Measurements from ENCODE around the gene CDHR5.

Gene CDHR5

DNA sequence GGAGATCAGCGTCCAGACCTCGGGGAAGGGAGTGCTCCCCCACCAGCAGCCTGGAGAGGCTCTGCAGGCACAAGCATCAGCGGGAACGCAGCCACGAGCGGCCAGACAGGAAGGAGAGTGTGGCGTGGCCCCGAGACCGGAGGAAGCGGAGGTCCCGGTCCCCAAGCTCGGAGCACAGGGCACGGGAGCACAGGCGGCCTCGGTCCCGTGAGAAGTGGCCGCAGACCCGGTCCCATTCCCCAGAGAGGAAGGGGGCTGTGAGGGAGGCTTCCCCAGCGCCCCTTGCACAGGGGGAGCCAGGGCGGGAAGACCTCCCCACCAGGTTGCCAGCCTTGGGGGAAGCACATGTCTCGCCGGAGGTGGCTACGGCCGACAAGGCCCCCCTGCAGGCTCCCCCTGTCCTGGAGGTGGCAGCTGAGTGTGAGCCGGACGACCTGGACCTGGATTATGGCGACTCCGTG lies 15.9 kb downstream of the CDHR5 start:
- DNase-seq: no peak

DNA sequence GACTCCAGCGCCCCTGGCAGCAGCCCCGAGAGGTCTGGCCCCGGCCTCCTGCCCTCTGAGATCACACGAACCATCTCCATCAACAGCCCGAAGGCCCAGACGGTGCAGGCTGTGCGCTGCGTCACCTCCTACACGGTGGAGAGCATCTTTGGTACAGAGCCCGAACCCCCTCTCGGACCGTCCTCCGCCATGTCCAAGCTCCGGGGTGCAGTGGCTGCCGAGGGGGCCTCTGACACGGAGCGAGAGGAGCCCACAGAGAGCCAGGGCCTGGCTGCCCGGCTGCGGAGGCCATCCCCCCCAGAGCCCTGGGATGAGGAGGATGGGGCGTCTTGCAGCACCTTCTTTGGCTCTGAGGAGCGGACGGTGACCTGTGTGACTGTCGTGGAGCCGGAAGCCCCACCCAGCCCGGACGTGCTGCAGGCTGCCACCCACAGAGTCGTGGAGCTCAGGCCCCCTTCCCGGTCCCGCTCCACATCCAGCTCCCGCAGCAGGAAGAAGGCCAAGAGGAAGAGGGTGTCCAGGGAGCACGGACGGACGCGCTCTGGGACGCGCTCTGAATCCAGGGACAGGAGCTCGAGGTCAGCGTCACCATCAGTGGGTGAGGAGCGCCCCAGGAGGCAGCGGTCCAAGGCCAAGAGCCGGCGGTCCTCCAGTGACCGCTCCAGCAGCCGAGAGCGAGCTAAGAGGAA lies 16.6 kb downstream of the CDHR5 start:
- DNase-seq: no peak

DNA sequence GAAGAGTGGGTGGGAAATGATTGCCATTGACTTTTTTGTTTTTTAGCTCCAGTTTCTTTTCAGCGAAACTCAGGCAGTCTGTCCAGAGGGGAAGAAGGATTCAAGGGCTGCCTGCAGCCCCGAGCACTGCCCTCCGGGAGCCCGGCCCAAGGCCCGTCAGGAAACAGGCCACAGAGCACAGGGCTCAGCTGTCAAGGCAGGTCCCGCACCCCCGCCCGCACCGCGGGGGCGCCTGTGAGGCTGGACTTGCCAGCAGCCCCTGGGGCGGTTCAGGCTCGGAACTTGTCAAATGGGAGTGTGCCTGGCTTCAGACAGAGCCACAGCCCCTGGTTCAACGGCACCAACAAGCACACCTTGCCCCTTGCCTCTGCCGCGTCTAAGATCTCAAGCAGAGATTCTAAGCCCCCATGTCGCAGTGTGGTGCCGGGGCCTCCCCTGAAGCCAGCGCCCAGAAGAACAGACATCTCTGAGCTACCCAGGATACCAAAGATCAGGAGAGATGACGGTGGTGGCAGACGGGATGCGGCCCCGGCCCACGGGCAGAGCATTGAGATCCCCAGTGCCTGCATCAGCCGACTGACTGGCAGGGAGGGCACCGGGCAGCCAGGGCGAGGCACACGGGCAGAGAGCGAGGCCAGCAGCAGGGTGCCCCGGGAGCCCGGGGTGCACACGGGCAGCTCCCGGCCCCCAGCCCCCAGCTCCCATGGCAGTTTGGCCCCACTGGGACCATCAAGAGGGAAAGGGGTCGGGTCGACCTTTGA lies 17.6 kb downstream of the CDHR5 start:
- no peak for DNase-seq

DNA sequence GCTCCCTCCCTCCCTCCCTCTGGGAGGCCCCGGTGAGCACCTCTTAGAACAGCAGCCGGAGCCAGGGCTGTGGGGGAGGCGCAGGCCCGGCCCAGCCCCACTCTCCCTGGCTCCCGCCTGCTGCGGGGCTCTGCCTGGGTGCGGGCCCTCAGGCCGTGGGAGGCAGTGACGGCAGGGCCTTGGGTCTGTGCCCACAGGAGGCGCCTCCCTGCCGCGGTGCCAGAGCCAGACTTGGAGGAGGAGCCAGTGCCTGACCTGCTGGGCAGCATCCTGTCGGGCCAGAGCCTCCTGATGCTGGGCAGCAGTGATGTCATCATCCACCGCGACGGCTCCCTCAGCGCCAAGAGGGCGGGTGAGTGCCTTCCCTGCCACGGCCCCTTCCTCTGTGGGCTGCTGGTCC lies 18.5 kb downstream of the CDHR5 start:
- no peak for DNase-seq

DNA sequence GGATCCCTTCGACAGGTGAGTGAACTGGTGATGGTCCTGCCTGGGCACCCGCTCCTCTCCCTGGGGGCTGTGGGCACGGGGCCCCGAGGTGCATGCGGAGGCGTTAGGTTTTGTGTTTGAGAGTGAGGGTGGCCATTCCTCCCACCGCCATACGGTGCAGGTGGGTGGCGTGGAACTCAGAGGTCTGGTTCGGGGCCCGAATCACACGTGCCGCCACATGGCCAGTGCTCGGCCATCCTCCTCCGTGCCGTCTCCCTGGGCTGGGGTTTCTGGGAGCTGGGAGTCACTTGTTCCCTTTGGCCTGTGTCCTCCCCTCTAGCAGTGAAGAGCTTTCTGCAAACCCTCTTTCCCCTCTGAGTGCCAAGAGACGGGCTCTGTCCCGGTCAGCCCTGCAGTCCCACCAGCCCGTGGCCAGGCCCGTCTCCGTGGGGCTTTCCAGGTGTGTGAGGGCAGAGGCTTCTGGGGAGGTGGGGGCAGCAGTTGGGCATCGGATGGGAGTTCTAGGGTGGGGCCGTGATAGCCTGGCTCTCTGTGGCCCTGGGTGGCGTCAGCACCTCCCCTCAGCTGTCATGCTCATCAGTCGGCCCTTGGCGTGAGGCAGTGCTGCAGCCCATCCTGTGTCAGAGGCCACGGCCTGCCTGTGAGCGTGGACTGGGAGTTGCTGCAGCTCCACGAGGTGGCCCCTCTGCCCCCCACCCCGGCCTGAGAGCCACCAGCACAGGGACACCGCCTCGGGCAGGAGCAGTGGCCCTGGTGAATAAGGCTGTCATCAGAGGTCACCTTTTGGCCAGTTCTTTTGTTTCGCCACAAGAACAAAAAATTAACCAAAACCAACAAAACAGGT lies 19.2 kb downstream of the CDHR5 start:
- DNase-seq: no peak

DNA sequence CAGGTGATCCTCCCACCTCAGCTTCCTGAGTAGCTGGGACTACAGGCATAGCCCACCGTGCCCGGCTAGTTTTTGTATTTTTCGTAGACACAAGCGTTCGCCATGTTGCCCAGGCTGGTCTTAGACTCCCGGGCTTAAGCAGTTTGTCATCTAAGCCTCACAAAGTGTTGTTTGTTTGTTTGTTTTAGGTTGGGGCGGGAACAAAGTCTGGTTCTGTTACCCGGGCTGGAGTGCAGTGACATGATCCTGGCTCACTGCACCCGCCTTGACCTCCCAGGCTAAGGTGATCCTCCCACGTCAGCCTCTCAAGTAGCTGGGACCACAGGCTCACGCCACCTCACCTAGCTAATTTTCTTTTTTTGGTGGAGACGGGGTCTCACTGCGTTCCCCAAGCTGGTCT lies 21.6 kb downstream of the CDHR5 start:
- DNase-seq: no peak

DNA sequence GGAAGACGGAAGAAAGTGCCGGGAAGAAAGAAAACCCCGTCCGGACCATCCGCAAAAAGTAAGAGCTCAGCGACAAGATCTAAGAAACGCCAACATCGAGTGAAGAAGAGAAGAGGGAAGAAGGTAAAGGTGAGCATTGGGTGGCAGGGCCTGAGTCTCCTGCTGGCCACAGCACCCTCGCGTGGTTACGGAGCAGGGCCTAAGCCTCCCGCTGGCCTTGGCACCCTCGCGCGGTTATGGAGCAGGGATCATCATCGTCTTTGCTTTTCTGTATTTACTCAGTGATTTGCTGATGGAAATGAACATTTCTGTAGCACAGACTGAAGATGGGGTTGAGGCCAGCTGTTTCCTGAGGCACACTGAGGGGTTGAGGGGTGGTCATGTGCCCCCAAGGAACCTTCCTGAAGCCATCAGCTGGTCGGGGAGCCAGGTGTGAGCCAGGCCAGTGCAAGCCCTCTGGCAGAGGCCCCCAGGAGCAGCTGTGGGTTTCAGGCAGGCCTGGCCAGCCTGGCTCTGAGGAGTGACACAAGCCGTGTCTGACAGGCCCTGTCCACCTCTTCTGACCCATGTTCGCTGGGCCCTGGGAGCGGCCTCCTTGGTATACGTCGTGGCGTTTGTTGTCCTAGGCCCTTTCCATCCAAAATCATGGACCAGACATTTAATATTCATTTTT lies 23.0 kb downstream of the CDHR5 start:
- DNase-seq: no peak

DNA sequence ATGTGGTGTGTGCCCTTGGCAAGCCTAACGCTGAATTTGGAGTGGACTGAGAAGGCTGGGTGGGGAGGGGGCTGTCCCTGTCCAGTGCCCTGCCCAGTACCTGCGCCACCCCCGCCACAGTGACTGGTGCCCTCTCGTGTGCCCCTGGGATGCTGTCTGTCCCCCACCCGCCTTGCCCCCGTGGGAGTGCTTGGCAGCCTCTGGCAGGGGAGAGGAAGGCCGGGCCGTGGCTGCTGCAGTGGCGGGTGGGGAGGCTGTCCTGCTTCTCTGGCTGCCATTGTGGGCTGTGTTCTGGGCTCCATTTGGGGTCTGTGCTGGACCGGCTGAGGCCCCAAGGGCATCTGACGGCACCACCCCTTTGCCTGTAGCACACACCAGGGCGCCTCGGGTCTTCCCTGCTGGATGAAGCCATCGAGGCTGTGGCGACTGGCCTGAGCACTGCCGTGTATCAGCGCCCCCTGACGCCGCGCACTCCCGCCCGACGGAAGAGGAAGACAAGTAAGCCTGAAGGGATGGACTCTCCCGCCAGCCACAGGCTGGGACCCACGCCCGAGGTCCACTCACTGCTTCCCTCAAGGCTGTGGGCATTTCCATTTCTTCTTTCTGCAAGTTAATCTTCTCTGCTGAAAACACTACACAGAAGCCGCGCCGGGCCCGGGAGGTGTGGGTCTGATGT lies 26.6 kb downstream of the CDHR5 start:
- no peak for DNase-seq

DNA sequence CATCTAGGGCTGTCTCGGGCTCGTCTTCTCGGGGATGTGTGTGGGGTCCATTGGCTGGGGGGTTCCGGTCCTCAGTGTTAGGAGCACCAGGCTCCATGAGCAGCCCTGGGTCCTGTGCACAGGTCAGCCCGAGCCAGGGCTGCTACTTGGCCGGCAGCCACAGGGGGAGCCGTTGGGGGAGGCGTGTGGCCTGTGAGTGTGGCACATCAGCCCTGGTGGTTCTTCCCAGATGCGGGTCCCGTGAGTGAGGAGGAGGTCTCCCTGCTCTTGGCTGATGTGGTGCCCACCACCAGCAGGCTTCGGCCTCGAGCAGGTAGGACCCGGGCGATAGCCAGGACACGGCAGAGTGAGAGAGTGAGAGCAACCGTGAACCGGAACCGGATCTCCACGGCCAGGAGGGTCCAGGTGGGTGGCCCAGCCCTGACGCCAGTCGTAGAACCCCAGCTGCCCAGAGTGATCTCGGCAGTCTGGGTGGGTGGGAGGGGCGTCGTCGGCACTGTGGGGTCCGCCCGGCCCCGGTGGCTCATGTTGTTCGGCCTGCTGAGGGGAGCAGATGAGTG lies 27.5 kb downstream of the CDHR5 start:
- DNase-seq: no peak

DNA sequence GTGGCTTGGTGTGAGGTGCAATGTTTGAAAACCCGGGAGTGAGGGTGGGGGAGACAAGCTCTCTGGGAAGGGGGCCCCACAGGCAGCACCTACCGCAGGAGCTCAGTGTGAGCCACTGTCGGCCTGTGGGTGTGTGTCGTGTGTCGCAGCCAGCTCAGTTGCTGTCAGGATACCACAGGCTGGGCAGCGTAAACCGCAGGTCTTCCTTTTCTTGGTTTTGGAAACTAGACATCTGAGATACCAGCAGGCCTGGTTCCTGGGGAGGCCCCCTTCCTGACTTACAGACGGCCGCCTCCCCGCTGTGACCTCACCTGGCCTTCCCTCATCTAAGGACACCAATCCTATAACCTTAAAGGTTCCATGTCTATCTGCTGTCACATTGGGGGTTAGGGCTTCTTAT lies 28.4 kb downstream of the CDHR5 start:
- DNase-seq: no peak

DNA sequence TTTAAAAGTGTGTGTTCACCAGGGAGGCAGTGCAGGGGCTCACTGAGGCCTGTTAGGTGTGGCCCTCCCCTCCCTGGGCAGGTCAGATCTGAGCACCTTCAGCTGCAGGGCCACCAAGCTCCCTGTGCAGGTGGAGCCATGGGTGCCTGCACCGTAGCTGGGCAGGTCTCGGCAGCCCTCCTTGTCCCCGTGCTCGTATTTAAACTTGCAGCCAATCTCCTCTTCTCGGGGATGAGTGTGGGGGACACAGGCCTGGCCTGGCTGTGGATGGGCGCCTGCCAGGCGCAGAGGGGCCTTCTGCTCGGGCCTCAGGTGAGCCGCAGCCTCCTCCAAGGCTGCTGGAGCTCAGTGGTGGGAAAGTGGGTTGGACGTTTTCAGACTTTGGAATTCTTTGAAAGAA lies 29.4 kb downstream of the CDHR5 start:
- DNase-seq: no peak

DNA sequence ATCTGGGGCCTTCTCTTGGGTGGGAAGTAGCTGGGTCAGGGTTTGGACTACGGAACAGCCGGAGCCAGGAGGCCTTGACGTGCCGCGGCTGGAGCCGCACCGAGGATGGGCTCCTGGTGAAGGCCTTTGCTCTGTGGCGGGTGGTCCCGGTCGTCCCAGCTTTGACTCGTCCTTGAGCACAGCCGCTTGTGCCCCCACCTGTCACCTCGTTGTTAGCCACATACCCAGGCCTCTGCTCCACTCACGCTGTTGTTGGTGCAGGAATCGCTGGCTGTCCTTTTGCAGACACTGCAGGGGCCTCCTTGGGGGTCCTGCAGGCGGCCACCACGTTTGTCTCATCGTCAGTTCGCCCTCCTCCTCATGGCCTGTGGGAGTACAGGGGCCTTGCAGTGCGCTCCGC lies 31.4 kb downstream of the CDHR5 start:
- DNase-seq: no peak

DNA sequence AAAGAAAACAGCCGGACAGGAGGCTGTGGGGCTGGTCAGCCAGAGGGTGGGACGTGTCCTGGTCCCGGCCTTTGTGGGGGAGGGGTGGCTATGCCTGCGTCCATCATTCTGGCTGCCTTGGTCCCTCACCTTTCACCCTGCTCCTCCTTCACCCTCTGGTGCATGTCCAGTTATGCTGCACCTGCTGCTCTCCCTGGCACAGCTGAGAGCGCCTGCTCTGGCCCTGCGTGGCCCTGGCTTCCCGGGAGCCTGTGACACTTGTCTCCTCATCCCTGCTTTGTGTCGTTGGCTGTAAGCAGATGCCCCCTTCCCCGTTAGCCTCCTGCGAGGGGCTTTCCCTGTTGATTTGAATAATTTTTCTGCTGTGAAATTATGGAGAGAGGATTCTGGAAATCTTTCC lies 31.8 kb downstream of the CDHR5 start:
- DNase-seq: no peak

DNA sequence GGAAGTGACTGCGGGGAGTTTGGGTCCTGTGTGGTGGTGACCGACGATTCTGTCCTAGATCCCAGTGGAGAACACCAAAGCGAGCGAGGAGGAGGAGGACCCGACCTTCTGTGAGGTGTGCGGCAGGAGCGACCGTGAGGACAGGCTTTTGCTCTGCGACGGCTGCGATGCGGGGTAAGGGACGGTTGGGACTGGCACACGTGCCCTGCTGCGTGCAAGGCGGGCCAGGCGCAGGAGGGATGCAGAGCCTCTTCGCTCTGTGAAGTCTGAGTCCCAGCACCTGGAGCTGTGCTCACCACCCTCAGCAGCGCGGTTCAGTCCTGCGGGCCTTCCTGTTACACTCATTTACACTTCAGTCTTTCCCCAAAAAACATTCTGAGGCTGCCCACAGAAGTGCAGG lies 32.3 kb downstream of the CDHR5 start:
- no peak for DNase-seq

DNA sequence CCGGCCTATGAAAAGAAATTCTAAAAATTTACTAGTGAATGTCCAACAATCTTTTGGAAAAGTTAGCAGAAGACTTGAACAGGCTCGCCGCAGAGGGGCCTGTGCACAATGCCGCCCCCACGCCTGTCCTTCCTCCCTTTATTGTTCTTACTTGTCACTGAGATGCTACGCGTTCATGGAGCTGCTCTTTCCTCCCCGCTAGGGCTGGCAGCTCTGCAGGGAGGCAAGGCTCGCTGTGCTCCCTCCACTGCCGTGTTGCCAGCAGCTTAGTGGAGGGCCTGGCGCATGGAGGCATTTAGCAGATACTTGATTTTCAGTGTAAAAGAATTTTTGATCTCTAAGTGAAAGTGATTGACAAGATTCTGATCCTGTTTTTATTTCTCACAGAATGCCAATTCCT lies 33.8 kb downstream of the CDHR5 start:
- no peak for DNase-seq

DNA sequence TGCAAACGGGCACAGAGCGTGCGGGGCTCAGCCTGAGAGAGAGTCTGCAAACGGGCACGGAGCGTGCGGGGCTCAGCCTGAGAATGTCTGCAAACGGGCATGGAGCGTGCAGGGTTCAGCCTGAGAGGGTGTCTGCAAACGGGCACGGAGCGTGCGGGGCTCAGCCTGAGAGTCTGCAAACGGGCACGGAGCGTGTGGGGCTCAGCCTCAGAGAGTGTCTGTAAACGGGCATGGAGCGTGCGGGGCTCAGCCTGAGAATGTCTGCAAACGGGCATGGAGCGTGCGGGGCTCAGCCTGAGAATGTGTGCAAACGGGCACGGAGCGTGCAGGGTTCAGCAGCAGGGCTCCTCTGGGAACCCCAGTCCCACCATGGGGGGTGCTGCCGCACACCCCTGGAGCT lies 35.0 kb downstream of the CDHR5 start:
- no peak for DNase-seq

DNA sequence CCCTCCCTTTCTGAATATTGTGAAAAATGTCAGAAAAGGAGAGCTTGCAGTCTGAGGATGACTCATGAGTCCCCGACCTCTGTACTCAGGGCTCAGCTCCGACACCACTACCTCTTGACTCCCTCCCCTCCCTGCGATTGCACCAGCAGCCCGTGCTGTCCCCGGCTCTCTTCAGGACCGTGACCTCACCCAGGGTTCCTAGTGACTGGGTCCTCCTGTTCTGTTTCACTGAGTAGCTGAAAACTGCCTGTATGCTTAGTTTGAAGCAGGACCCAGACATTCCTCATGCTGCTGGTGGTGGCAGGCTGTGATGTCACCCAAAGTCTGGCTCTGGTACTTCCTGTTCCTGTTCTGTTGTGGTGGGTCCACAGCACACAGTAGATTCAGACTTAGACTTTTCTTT lies 36.8 kb downstream of the CDHR5 start:
- DNase-seq: peak; percentile 82

DNA sequence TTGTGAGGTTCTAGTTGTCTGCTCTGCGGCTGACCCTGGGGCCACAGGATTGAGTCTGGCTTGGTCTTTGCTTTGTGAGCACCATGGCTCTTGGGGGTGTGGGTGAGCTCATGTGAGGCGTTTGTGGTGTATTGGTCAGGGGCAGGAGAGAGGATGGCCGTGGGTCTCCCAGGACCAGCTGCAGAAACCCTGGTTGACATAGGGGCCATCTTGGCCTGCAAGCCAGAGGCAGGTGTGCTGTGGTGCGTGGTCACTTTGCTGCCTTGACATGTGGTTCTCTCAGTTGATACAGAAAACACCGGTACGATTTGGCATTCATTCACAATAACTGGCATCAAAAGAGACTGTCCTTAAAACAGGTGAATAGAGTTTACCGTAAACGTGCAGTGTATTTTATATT lies 37.2 kb downstream of the CDHR5 start:
- no peak for DNase-seq

DNA sequence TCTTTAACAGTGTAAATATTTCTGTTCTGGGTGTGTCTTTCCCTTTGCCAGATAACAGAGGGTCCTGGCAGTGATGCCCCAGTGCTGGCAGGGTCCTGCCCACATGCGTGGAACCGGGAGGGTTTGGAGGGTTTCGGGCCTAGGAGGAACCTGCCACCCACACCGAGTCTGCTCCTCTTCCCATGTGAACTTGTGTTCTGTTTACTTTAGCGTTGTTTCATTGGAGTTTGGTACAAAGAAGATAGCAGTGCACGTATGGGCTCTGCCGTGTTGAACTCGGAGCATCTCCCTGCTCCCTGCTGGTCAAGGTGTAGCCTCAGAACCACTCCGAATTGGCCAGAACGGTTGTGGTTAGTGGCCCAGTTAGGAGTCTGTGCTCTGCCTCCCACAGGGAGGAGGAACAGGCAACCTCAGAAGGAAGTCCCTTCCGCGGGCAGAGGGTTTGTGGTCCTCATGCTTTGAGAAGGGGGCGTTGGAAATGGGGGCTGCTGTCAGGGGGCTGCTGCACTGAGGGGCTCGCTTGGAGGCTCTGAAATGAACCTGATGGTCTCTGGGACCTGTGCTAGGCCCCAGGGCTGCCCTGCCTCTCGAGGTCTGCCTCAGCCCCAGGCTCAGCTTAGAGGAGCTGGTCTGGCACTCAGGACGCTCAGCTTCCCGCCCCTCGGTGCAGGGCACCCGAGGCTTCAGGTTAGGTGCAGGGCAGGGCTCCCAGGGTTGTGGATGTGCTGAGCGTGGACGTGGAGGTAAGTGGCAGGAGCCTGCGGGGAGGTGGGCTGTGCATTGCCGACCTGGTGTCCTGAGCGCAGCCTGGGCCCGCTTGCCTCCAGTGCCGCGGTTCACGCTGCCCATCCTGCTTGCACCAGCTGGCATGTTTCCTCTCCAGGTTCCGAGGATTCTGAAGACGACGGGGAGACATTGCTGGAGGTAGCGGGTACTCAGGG lies 38.1 kb downstream of the CDHR5 start:
- DNase-seq: no peak

DNA sequence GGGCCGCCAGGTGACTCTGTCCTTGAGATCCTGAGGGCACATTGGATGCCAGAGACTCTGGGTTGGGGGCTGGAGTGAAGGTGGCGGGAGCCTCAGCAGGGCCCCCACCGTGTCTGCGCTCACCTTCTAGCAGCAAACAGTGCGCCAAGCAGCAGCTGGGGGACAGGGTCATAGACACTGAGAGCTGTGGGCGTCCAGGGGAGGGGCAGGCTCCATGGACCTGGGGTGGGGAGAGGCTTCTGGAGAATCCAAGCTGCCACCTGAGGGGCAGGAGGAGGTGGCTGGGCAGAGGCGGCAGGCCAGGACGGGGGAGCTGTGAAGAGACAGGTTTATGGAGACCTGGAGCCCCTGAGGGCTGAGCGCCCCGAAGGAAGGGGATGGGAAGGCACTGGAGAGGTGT lies 40.5 kb downstream of the CDHR5 start:
- no peak for DNase-seq

DNA sequence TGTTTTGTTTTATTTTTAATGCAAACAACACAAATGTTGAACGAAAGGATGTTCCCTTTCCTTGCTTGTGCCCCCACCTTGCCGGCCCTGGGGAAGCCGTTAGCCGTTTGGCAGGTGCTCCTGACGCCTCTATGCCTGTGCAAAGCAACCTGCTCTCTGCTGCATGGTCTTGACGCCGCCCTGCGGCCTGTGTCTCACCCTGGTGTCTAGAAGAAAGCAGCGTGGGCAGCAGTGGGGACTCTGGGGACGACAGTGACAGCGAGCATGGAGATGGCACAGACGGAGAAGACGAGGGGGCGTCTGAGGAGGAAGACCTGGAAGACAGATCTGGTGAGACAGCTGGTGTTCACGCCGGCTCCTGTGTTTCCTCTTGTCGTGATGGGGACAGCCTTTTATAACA lies 43.0 kb downstream of the CDHR5 start:
- no peak for DNase-seq
